ENCODE measurements around the gene KCNN4. TPM values are rescaled to one million over a fixed set of nuclear protein-coding genes. Genes with fewer than 3 reads are reported as not detected.

KCNN4 gene
- total RNA-seq, 1 donor from 2014 or later: 1.6 TPM

DNA sequence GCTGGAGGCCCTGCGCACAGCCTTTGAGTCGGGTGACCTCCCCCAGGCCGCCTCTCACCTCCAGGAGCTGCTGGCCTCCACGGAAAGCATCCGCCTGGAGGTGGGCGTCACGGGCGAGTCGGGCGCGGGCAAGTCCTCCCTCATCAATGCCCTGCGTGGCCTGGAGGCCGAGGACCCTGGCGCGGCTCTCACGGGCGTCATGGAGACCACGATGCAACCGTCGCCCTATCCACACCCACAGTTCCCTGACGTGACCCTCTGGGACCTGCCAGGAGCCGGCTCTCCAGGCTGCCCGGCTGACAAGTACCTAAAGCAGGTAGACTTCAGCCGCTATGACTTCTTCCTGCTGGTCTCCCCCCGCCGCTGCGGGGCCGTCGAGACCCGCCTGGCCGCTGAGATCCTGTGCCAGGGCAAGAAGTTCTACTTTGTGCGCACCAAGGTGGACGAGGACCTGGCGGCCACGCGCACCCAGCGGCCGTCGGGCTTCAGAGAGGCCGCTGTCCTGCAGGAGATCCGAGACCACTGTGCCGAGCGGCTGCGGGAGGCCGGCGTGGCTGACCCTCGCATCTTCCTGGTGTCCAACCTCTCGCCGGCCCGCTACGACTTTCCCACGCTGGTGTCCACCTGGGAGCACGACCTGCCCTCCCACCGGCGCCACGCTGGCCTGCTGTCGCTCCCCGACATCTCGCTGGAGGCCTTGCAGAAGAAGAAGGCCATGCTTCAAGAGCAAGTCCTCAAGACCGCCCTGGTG lies 62.0 kb downstream of the KCNN4 start:
- H3K4me1 Mint-ChIP-seq (ENCODE audit: unreplicated experiment): no peaks in the 10 kb centered on the region
- H3K9me3 Mint-ChIP-seq: no peaks in the 10 kb centered on the region
- DNase-seq (ENCODE audit: extremely low spot score, unreplicated experiment): no peak
- TF ChIP-seq, protein P1, sequence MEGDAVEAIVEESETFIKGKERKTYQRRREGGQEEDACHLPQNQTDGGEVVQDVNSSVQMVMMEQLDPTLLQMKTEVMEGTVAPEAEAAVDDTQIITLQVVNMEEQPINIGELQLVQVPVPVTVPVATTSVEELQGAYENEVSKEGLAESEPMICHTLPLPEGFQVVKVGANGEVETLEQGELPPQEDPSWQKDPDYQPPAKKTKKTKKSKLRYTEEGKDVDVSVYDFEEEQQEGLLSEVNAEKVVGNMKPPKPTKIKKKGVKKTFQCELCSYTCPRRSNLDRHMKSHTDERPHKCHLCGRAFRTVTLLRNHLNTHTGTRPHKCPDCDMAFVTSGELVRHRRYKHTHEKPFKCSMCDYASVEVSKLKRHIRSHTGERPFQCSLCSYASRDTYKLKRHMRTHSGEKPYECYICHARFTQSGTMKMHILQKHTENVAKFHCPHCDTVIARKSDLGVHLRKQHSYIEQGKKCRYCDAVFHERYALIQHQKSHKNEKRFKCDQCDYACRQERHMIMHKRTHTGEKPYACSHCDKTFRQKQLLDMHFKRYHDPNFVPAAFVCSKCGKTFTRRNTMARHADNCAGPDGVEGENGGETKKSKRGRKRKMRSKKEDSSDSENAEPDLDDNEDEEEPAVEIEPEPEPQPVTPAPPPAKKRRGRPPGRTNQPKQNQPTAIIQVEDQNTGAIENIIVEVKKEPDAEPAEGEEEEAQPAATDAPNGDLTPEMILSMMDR (conservative IDR thresholded peaks at IDR 0.05): no peak
- H3K36me3 Mint-ChIP-seq: no peaks in the 10 kb centered on the region
- no peak overlapping the region for H3K4me3 Mint-ChIP-seq
- no peaks in the 10 kb centered on the region for H3K27me3 Mint-ChIP-seq
- H3K27ac Mint-ChIP-seq: no peak overlapping the region

Other genes starting within 250 kb of the KCNN4 start
- gene ZNF575, start 247.8 kb downstream of the KCNN4 start, total RNA-seq (ENCODE audit: low replicate concordance): 1.8 and 2.6 TPM in 2 replicates
- 33.0 and 63.7 TPM in 2 replicates for gene XRCC1, start 205.4 kb downstream of the KCNN4 start, total RNA-seq (ENCODE audit: low replicate concordance)
- gene PINLYP, start 205.2 kb downstream of the KCNN4 start, total RNA-seq (ENCODE audit: low replicate concordance): 5.6 and 6.0 TPM in 2 replicates
- 37.1 and 41.5 TPM in 2 replicates for gene IRGQ, start 184.8 kb downstream of the KCNN4 start, total RNA-seq (ENCODE audit: low replicate concordance)
- gene ZNF576, start 184.4 kb downstream of the KCNN4 start, total RNA-seq (ENCODE audit: low replicate concordance): 17.3 and 18.7 TPM in 2 replicates
- 0.56 and 0.69 TPM in 2 replicates for gene SRRM5, start 168.9 kb downstream of the KCNN4 start, total RNA-seq (ENCODE audit: low replicate concordance)
- gene ZNF428, start 161.3 kb downstream of the KCNN4 start, total RNA-seq (ENCODE audit: low replicate concordance): 31.4 and 76.9 TPM in 2 replicates
- 28.2 and 37.9 TPM in 2 replicates for gene CADM4, start 141.1 kb downstream of the KCNN4 start, total RNA-seq (ENCODE audit: low replicate concordance)
- 18.7 and 32.1 TPM in 2 replicates for gene PLAUR, start 110.8 kb downstream of the KCNN4 start, total RNA-seq (ENCODE audit: low replicate concordance)
- gene IRGC, start 64.9 kb downstream of the KCNN4 start, total RNA-seq (ENCODE audit: low replicate concordance): not detected in 2 replicates
- 44.5 and 64.9 TPM in 2 replicates for gene SMG9, start 26.0 kb downstream of the KCNN4 start, total RNA-seq (ENCODE audit: low replicate concordance)
- gene LYPD5, start 21.5 kb upstream of the KCNN4 start, total RNA-seq (ENCODE audit: low replicate concordance): 0.85 and 3.9 TPM in 2 replicates
- 13.1 and 18.2 TPM in 2 replicates for gene ZNF283, start 46.3 kb upstream of the KCNN4 start, total RNA-seq (ENCODE audit: low replicate concordance)
- gene ZNF404, start 103.0 kb upstream of the KCNN4 start, total RNA-seq (ENCODE audit: low replicate concordance): 5.4 and 7.5 TPM in 2 replicates
- gene ZNF45, start 154.3 kb upstream of the KCNN4 start, total RNA-seq (ENCODE audit: low replicate concordance): 13.9 and 19.2 TPM in 2 replicates
- 7.6 and 12.2 TPM in 2 replicates for gene ZNF221, start 170.3 kb upstream of the KCNN4 start, total RNA-seq (ENCODE audit: low replicate concordance)
- 9.8 and 10.3 TPM in 2 replicates for gene ZNF155, start 203.2 kb upstream of the KCNN4 start, total RNA-seq (ENCODE audit: low replicate concordance)
- gene ZNF230, start 222.0 kb upstream of the KCNN4 start, total RNA-seq (ENCODE audit: low replicate concordance): 5.0 and 6.5 TPM in 2 replicates
- gene ZNF222, start 244.4 kb upstream of the KCNN4 start, total RNA-seq (ENCODE audit: low replicate concordance): 6.7 and 7.9 TPM in 2 replicates